OCI-LY7 (cell line): ENCODE data around the gene C7orf57.

Source experiments
- EZH2phosphoT487 ChIP-seq: fragments of 200-600 bp; sonication (generic); IDR thresholded peaks from 2 replicates; pipeline ENCODE4 v1.6.1; 2018; ENCODE audit warnings: low read depth, borderline replicate concordance, mild to moderate bottlenecking, mixed run types, antibody characterized with exemption, low read length, moderate library complexity, mixed read lengths
- TF ChIP-seq, protein P1 (sequence below): fragments of 200-600 bp; sonication (generic); conservative IDR thresholded peaks from 2 replicates; pipeline ENCODE4 v1.5.1; 2014; ENCODE audit warnings: mild to moderate bottlenecking, antibody characterized with exemption, low read length, moderate library complexity, mixed read lengths

DNA sequence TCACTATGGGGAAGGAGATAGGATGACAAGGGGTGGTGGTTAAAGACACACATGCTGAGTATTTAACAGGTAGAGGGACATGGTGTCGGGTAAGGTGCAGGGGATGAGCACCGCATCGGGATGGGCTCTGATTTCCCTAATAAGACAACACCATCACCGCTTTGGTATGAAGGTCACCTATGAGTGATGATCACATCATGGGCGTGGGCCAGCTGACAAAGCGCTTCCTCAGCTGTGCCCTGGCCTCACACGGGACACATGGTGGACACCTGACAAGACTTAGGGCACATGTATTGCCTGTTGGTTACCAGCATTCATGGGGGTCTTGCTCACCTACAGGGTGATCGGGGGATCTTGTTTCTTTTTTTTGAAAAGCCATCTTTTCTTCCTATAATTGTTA lies 12.8 kb downstream of the C7orf57 start:
- TF ChIP-seq, protein P1, sequence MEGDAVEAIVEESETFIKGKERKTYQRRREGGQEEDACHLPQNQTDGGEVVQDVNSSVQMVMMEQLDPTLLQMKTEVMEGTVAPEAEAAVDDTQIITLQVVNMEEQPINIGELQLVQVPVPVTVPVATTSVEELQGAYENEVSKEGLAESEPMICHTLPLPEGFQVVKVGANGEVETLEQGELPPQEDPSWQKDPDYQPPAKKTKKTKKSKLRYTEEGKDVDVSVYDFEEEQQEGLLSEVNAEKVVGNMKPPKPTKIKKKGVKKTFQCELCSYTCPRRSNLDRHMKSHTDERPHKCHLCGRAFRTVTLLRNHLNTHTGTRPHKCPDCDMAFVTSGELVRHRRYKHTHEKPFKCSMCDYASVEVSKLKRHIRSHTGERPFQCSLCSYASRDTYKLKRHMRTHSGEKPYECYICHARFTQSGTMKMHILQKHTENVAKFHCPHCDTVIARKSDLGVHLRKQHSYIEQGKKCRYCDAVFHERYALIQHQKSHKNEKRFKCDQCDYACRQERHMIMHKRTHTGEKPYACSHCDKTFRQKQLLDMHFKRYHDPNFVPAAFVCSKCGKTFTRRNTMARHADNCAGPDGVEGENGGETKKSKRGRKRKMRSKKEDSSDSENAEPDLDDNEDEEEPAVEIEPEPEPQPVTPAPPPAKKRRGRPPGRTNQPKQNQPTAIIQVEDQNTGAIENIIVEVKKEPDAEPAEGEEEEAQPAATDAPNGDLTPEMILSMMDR, result no peak
- TF ChIP-seq EZH2phosphoT487, result no peak
